ENCODE data around the gene SLC35G6.
"Not testable (repeated sequence)": the region's sequence is repeated elsewhere in the genome, so short reads cannot be mapped to it uniquely, and the experiment has no call there.

Gene SLC35G6

GRCh38 chr17:7479213-7480088 is 1.8 kb upstream of the SLC35G6 start, which contains the start of gene ZBTB4:
Gene ZBTB4 (minus strand): TSS chr17:7479631. CDS start chr17:7466801, 12,830 bp downstream.
- peak; percentile 53 for DNase-seq (ENCODE audit: low spot score)

GRCh38 chr17:7480089-7480384 is 1.2 kb upstream of the SLC35G6 start:
- DNase-seq (ENCODE audit: low spot score): no peak

- DNase-seq (ENCODE audit: low spot score): not testable (repeated sequence)
These were observed 846 bp downstream of the SLC35G6 start for GRCh38 chr17:7481842-7482741.

GRCh38 chr17:7482742-7483088 is 1.5 kb downstream of the SLC35G6 start:
- DNase-seq (ENCODE audit: low spot score): not testable (repeated sequence)

- peak; percentile 97 for DNase-seq (ENCODE audit: low spot score)
These were observed 2.2 kb downstream of the SLC35G6 start for GRCh38 chr17:7483255-7484066.

- DNase-seq (ENCODE audit: low spot score): peak; percentile 98
These were observed 3.0 kb downstream of the SLC35G6 start, which contains the start of gene POLR2A for GRCh38 chr17:7484067-7484918. Gene POLR2A (plus strand): TSS chr17:7484366.

GRCh38 chr17:7484919-7485377 is 3.7 kb downstream of the SLC35G6 start:
- no peak for DNase-seq (ENCODE audit: low spot score)

- no peak for DNase-seq (ENCODE audit: low spot score)
These were observed 4.9 kb downstream of the SLC35G6 start for GRCh38 chr17:7486181-7486580.

- DNase-seq (ENCODE audit: low spot score): no peak
These were observed 8.9 kb downstream of the SLC35G6 start for GRCh38 chr17:7490144-7490543.

GRCh38 chr17:7491583-7491982 is 10.3 kb downstream of the SLC35G6 start:
- no peak for DNase-seq (ENCODE audit: low spot score)

GRCh38 chr17:7493941-7494340 is 12.7 kb downstream of the SLC35G6 start:
- DNase-seq (ENCODE audit: low spot score): no peak

- no peak for DNase-seq (ENCODE audit: low spot score)
These were observed 14.7 kb downstream of the SLC35G6 start for GRCh38 chr17:7495906-7496434.

GRCh38 chr17:7496470-7497183 is 15.4 kb downstream of the SLC35G6 start:
- DNase-seq (ENCODE audit: low spot score): no peak

- no peak for DNase-seq (ENCODE audit: low spot score)
These were observed 16.0 kb downstream of the SLC35G6 start for GRCh38 chr17:7497228-7497627.

GRCh38 chr17:7497636-7498035 is 16.4 kb downstream of the SLC35G6 start:
- no peak for DNase-seq (ENCODE audit: low spot score)

- DNase-seq (ENCODE audit: low spot score): no peak
These were observed 17.9 kb downstream of the SLC35G6 start for GRCh38 chr17:7499161-7499560.

- DNase-seq (ENCODE audit: low spot score): no peak
These were observed 20.5 kb downstream of the SLC35G6 start for GRCh38 chr17:7501729-7502128.

- DNase-seq (ENCODE audit: low spot score): no peak
These were observed 21.1 kb downstream of the SLC35G6 start for GRCh38 chr17:7502171-7502847.

- no peak for DNase-seq (ENCODE audit: low spot score)
These were observed 21.7 kb downstream of the SLC35G6 start for GRCh38 chr17:7502987-7503386.
